Stimulated activated CD8-positive, alpha-beta memory T cell treated with anti-CD3 and anti-CD28 coated beads, Interleukin-12 subunit alpha, Interleukin-12 subunit beta, amount 100 ng/mL, for 4 hours (primary cell): Measurements from ENCODE around the gene DDX6.
"Not testable (repeated sequence)": the region's sequence is repeated elsewhere in the genome, so short reads cannot be mapped to it uniquely, and the experiment has no call there.

ENCODE experiments used
- DNase-seq: peaks from one replicate; pipeline ENCODE4 v3.0.0-alpha.2; 2020; ENCODE audit warnings: low read depth

DDX6 gene

GRCh38 chr11:118790357-118791110 is 430 bp downstream of the DDX6 start:
- DNase-seq = no peak

DNA sequence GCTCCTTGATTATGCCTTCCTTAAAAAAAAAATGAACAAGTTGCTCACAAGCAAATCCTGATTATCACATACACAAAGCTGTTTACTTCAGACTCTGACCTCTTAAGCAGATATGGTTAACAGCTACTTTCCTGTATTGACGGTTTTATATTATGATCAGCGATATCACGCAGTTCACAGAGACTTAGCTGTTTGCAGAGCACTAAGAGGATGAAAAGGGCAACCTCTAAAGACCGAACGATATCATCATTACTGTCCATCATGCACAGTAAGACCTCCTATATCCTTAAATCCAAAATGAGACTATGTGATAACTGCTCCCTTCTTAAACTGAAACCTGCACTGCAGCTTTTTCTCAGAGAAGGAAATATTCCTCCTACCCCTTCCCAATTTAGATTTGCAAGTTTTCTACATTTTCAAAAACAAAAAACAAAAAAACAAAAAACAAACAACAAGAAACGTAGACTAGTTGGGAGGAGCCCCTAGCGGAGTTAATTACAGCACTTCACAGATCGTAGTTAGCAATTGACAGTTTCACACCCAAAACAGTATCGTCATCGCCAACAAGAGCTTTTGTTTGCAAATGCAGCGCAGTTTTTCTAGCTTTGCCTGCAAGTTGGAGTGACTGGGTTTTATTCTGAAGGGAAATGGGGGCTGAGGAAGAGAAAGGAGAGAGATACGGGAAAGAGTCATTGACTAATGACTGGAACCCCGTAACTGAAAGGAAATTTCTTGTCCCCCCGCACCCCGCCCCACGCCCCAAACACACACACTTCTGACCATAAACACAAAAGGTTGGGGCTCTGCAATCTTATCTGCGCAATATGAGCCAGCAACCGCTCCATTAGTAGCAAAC is 1.2 kb downstream of the DDX6 start:
- peak; percentile 8 for DNase-seq

GRCh38 chr11:118786657-118787056 is 4.3 kb downstream of the DDX6 start:
- DNase-seq = no peak

GRCh38 chr11:118785362-118785761 is 5.6 kb downstream of the DDX6 start:
- DNase-seq = no peak

DNA sequence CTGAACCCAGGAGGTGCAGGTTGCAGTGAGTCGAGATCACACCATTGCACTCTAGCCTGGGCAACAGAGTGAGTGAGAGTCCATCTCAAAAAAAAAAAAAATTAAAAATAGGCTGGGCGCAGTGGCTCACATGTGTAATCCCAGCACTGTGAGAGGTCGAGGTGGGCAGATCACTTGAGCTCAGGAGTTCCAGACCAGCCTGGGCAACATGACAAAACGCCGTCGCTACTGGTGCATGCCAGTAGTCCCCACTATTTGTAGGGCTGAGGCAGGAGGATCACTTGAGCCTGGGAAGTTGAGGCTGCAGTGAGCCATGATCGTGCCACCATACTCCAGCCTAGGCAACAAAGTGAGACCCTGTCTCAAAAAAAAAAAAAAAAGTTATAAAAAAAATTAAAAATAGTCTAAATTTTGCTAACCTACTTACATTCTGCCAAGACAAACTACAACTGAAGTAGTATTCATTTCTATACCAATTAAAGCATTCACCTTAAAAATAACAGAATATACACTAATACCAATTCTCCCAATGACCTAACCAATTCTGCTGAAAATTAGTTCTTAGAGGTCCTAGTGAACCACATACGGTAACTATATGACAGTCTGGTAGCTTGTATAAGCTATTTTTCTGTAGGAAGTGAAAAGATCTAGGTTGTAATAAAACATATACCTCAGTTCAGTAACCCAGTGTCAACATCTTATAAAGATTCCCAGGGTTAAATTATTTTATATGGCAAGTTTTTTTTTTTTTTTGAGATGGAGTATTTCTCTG is 7.1 kb downstream of the DDX6 start:
- no peak for DNase-seq

- not testable (repeated sequence) for DNase-seq
Observed at GRCh38 chr11:118783324-118783723, 7.6 kb downstream of the DDX6 start.

- DNase-seq = no peak
Observed at GRCh38 chr11:118778898-118779297, 12.1 kb downstream of the DDX6 start.

DNA sequence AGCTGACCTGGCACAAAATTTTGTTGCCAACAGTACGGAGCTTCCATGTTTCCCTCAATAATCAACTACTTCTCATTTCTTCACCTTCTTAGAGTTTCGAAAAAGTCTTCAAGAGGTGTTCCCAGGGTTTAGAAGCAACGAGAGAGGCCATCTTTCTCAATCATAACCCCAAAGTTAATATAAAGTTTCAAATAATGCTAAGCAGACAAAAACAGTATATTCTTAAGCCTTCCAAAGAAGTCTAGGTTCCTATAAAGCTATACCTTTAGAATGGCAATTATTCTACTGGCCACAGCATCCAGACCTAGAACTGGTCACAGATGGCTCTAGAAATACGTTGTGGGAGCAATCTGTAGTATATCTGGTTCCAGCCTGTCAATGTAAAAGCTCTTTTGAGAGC is 16.9 kb downstream of the DDX6 start:
- no peak for DNase-seq

DNA sequence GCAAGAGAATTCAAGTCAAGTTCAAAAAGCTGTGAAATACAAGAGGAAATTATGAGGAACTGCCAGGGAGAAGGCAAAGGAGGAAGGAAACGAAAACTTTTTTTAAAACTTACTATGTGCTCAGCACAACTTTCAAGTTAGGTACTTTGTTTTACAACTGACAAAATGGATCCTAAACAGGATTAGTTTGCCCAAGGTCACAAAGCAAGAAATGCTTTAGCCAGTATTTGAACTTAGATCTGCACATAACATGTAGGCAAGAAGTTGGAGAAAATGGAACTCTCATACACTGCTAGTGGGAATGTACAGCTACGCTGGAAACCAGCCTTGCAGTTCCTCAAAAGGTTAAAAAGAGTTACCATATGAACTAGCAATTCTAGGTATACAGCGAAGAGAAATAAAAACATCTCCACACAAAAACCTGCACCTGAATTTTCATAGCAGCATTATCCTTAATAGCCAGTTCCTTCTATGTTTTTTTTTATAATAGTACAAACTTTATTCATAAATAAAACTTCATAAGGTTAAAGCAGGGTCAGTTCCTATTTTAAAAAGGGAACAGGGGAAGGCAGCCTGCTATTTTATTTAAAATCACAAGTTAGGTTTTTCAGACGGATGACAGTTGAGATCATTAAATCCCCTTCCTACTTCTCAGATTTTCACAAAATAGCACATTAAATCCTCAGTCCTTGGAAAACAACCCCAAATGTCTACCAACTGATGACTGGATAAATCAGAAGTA is 19.2 kb downstream of the DDX6 start:
- DNase-seq = no peak

DNA sequence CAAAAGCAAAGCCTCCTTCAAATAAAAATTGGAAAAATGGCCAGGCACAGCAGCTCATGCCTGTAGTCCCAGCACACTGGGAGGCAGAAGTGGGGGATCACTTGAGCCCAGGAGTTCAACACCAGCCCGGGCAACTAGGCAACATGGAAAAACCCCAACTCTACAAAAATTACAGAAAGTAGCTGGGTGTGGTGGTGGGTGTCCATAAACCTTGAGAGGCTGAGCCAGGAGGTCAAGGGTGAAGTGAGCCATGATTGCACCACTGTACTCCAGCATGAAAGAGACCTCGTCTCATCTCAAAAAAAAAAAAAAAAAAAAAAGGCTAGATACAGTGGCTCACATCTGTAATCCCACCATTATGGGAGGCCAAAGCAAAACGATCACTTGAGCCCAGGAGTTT is 22.3 kb downstream of the DDX6 start:
- no peak for DNase-seq

GRCh38 chr11:118766035-118766434 is 24.9 kb downstream of the DDX6 start:
- no peak for DNase-seq

- DNase-seq = not testable (repeated sequence)
Observed at GRCh38 chr11:118765095-118765691, 25.8 kb downstream of the DDX6 start.

GRCh38 chr11:118763041-118763440 is 27.9 kb downstream of the DDX6 start:
- no peak for DNase-seq

- DNase-seq = not testable (repeated sequence)
Observed at GRCh38 chr11:118761981-118762380, 29.0 kb downstream of the DDX6 start.

DNA sequence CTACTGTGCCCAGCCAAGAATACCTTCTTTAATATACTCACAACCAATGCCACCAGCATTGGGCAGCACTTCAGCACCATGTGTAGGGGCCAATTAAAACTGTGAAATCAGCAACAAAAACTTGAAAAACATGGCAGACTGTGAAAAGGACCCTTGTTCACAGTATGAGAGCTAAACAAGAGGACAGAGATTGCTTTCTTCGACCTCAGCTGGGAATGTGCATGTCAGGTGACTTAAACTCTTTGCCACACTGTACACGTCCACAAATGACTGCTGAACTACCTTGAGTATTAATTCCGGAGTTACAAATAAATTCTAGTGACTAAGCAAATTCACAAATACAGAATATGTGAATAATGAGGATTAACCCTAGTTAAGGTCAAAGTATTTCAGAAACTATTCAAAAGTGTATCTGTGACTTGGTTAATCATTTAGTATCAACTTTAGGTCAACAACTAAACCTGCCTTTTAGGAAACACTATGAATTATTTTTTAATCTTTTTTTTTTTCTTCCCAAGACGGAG is 33.0 kb downstream of the DDX6 start:
- DNase-seq = no peak

DNA sequence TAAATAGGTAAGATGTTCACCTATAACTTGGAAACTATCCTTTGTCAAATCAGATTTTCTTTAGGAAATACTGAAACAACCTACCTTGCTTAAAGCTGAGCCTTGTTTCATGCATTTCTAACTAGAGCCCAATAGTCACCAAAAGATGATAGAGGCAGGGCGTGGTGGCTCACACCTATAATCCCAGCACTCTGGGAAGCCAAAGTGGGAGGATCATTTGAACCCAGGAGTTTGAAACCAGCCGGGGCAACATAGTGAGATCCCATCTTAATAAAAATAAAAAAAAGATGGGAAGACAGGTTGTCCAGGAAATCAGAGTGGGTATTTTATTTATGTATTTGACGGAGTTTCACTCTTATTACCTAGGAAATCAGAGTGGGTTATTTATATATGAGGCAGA is 38.3 kb downstream of the DDX6 start:
- DNase-seq = no peak

- no peak for DNase-seq
Observed at GRCh38 chr11:118749429-118749828, 41.5 kb downstream of the DDX6 start.

GRCh38 chr11:118748056-118748455 is 42.9 kb downstream of the DDX6 start:
- no peak for DNase-seq

- no peak for DNase-seq
Observed at GRCh38 chr11:118746988-118747585, 43.9 kb downstream of the DDX6 start.

DNA sequence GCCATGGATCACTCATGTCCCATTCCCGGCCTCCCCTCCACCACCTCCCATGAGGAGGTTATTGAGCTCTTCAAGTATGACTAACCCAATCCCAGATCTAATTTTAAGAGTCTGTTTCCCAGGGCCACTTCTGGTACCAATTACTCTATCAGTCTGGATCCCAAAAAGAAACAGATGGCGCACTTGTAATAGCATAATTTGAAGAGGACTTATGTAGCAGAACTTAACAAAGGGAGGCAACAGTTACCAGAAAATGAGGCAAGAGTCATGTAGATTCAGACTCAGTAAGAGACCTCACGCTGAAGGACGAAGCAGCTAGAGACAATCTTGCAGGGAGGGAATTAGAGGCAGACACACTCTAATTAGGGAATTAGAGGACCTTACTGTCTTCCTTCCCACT is 46.9 kb downstream of the DDX6 start:
- DNase-seq = no peak

- no peak for DNase-seq
Observed at GRCh38 chr11:118742304-118742703, 48.7 kb downstream of the DDX6 start.
